HG03558 (cell line): ENCODE data around the gene RILPL1.
A peak's percentile ranks its signal among the peaks of the same experiment; 100 is the strongest.
"Not testable (repeated sequence)": the region's sequence is repeated elsewhere in the genome, so short reads cannot be mapped to it uniquely, and the experiment has no call there.

Experiments used
- ATAC-seq: cut with Tn5 transposase; IDR thresholded peaks from one replicate; pipeline ENCODE4 v1.9.1; 2021; ENCODE audit warnings: moderate number of reproducible peaks; ENCODE audit not compliant: unreplicated experiment; ENCODE audit errors: extremely low read depth

RILPL1 gene

DNA sequence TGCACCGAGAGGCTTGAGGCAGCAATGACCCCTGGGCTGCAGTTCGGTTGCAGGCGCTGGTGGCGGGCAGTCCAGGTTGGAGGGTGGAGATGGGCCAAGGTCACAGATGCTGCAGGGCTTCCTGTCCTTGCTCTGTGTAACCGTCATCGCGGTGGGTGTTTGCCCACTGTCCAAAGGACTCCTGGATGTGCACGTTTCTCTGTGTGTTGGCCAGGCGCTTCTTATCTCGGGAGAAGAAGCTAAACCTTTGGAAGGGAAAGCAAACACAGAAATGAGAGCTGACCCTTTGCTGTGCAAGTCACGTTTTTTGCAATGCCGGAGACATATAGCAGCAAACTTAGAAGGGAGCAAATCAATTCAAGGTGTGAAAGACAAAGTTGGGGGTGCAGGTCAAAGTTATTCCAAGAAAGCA, 61.1 kb downstream of the RILPL1 start:
- ATAC-seq = no peak

DNA sequence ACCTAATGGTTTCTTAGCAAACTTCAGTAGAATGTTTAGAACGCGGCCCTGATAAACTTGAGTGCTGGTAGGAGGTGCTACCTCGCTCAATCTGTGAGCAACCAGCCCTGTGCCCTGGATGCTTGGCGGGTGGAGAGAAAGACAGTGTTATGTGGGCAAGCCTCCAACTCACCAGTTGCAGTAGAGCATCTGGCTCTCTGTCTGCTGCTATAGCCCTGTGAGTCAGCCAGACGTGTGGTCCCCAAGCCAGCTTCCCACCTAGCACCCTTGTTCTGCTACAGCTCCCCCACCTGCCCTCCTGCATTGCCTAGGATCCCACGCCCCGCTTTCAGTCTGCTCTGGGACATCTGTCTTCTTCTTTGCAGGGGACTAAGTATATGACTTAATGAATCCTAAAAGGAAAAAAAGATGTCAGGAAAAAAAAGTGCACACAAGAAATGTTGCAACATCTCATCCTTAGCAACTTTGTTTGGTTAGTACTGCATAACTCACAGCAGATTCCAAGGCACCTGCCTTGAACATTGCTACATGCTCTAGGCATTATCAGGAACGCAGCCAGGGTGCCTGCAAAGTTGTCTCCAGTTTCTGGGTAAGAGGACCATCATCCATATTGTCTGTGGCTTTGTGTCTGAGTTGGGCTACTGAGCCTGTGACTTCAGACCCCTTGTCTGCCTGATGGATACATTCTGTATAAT, 62.0 kb downstream of the RILPL1 start:
- ATAC-seq = no peak

DNA sequence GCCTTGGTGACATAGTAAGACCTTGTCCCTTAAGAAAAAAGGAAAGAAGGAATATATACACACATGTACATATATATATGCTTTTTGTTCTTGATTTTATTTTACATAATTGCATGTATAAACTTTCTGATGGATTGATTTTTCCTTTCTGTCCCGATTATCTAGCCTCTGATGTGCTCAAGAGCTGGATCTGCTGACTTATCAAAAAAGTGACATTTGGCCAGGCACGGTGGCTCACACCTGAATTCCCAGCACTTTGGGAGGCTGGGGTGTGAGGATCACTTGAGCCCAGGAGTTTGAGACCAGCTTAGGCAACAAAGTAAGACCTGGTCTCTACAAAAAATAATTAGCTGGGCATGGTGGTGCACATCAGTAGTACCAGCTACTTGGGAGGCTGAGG, 63.5 kb downstream of the RILPL1 start:
- no peak for ATAC-seq

DNA sequence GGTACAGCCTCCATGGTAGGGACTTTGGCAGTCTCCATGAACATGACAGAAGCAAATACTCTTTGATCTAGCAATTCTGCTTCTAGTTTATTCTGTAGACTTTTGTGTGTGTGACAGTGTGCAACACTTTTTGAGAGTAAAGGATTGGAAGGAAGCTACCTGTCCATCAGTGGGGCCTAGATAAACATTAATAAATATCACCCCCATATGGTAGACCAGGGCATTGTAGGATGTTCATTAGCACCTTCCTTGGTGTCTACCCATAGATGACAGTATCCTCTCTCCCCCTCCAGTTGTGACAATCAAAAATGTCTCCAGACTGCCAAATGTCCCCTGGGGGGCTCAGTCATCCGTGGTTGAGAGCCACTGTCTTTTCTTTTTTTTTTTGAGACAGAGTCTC, 64.7 kb downstream of the RILPL1 start:
- no peak for ATAC-seq

DNA sequence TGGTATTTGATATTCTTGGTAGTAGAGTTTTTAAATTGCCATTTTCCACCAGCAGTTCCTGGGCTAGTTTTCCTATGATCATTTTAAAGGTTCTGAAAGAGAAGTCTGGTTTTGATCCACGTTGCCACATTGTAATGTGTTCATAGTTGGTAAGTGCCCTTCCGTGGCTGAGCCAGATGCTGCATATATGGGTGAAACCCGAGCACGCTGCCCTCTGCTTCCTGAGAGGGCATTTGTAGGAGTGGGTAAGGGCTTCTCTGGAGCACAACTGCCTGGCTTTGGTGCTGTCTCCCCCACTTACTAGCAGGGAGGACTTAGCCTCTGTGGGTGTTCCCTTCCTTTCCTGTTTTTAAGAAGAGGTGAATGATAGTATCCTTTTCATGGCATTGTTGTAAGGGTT, 68.4 kb downstream of the RILPL1 start:
- ATAC-seq = no peak

DNA sequence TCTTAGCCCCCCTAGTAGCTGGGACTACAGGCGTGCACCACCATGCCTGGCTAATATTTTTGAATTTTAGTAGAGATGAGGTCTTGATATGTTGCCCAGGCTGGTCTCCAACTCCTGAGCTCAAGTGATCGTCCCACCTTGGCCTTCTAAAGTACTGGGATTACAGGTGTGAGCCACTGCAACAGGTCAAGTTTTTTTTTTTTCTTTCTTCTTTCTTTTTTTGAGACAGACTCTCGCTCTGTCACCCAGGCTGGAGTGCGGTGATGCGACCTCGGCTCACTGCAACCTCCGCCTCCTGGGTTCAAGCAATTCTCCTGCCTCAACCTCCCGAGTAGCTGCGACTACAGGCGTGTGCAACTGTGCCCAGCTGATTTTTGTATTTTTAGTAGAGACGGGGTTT, 70.3 kb downstream of the RILPL1 start:
- ATAC-seq = not testable (repeated sequence)

DNA sequence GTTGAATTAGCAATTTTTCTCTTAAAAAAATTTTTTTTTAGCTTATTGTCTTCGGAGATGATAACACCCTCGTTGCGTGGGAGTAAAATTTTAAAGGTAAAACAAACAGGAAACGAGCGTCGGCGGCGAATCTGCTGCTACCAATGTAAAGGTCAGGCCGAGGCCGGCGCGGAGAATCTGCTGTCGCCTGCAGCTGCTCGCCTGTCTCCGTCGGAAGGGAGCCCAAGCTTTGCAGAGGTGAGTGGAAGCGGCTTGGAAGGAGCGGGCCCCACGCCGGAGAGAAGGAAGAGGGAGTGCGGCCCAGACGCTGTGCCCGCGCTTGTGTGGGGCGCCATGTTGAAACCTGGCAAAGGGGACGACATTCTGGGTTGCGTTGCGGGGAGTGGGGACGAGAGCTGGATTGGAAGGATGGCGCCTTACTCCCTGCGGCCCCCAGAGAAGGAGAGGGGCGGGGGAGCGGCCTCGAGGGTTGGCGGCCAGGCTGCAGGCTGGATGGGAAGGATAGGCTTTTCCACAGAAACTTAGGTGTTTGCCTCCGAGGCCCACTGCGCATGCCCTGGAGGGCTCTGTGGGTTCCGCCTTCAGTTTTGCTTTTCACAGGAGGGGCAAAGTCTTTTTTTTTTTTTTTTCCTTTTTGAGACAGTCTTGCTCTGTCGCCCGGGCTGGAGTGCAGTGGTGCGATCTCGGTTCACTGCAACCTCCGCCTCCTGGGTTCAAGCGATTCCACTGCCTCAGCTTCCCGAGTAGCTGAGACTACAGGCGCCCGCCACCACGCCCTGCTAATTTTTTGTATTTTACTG, 75.3 kb downstream of the RILPL1 start, which contains the start of gene SNRNP35:
TSS of gene SNRNP35 (plus strand) at position 160 of the 800 bp plus-strand sequence. CDS start 7,402 bp downstream, outside the sequence.
- no peak for ATAC-seq

DNA sequence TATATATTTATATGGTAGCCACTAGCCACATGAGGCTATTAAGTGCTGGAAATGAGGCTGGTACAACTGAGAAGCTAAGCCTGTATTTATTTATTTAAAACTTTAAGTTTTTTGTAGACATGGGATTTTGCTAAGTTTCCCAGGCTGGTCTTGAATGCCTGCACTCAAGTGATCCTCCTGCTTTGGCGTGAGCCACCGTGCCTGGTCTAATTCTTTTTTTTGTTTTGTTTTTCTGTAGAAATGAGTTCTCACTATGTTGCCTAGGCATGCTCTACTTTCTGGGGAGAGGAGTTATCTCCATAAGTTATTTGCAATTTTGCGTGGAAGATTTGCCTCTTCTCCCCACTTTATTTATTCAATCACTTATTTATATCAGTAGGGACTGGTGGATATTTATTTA, 80.4 kb downstream of the RILPL1 start:
- ATAC-seq = no peak

DNA sequence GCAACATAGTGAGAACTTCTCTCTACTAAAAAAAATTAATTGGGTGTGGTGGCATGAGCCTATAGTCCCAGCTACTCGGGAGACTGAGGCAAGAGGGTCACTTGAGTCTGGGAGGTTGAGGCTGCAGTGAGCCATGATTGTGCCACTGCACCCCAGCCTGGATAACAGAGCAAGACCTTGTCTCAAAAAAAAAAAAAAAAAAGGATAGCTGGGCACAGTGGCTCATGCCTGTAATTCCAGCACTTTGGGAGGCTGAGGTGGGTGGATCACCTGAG, 81.3 kb downstream of the RILPL1 start:
- ATAC-seq = not testable (repeated sequence)

DNA sequence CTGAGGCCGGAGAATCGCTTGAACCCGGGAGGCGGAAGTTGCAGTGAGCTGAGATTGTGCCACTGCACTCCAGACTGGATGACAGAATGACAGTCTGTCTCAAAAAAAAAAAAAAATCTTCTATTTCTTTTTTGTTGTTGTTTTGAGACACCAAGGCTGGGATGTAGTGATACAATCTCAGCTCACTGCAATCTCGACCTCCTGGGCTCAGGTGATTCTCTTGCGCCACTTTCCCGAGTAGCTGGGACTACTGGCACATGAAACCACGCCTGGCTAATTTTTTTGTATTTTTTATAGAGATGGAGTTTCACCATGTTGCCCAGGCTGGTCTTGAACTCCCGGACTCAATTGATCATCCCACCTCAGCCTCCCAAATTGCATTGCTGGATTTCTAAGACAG, 82.9 kb downstream of the RILPL1 start:
- ATAC-seq = no peak

DNA sequence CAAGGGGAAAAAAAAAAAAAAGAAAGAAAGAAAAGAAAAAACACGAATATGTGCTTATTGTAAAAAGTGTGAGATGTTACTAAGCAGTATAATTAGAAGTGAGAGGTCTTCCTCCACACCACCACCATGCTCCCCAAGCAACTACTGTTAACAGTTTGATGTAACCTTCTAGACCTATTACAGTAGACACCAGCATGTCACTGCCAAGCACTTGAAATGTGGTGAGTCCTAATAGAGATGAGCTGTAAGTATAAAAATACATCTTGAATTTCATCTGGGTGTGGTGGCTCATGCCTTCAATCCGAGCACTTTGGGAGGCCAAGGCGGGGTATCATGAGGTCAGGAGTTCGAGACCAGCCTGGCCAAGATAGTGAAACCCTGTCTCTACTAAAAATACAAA, 83.7 kb downstream of the RILPL1 start:
- ATAC-seq = no peak

DNA sequence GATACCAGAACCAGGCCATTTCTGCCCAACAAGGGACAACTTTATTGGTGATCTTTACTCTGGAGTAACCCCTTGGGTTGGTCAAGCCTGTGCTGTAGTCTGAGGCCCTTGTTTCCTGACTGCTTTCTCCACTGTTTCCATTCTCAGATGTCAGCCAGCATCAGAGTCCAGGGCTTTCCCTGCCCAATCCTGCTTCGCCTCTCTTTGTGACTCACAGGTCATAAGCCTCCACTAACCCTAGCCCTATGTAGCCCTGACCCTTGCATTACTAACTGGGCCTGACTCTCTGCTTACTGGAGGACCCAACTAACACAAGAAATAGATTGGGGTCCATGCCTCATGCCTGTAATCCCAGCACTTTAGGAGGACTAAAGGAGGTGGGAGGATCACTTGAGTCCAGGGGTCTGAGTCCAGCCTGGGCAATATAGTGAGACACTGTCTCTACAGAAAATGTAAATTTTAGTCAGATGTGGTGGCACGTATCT, 84.2 kb downstream of the RILPL1 start:
- no peak for ATAC-seq

DNA sequence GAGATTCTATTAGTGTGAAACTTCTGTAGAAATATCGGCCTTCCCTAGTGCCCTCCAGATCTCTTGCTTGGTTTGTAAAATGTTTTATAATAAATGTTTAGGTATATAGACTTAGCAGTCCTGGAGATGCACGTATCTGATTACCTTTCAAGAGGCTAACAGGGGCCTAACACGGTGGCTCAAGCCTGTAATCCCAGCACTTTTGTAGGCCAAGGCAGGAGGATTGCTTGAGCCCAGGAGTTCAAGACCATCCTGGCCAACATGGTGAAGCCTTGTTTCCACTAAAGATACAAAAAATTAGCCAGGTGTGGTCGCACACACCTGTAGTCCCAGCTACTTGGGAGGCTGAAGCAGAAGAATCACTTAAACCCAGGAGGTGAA, 87.2 kb downstream of the RILPL1 start:
- ATAC-seq = no peak

DNA sequence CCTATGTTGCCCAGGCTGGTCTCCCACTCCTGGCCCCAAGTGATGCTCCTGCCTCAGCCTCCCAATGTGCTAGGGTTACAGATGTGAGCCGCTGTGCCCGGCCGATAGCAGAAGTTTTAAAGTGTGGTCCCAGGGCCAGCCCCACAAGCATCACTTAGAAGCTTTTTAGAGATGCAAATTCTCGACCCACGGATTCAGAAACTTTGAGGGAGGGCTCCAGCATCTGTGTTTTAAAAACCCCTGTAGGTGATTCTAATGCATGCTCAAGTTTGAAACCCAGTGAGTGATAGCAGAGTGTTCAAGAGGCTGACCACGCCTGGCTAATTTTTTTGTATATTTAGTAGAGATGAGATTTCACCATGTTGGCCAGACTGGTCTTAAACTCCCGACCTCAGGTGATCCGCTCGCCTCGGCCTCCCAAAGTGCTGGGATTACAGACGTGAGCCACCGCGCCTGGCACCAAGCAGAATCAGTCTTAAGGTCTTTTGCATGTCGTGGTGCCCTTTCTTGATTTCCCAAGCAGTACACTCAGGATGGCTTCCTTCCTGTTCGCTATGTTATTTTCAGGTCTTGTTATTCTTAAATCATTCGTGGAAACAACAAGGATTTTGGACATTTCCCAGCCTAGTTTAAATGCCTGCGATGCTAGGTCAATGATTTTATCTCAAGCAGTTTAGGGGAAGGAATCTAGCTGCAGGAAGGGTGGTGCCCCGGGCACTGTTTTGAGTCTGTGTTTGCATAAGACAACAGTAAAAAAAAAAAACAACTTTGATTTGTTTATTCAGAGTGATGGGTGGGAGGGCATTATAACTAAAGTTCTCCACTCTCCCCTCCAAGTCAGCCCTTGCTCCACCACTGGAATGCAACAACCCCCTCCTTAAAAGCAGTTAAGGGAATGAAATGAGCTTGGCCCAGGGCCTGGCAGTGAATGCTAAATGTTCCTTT, 87.9 kb downstream of the RILPL1 start:
- no peak for ATAC-seq

DNA sequence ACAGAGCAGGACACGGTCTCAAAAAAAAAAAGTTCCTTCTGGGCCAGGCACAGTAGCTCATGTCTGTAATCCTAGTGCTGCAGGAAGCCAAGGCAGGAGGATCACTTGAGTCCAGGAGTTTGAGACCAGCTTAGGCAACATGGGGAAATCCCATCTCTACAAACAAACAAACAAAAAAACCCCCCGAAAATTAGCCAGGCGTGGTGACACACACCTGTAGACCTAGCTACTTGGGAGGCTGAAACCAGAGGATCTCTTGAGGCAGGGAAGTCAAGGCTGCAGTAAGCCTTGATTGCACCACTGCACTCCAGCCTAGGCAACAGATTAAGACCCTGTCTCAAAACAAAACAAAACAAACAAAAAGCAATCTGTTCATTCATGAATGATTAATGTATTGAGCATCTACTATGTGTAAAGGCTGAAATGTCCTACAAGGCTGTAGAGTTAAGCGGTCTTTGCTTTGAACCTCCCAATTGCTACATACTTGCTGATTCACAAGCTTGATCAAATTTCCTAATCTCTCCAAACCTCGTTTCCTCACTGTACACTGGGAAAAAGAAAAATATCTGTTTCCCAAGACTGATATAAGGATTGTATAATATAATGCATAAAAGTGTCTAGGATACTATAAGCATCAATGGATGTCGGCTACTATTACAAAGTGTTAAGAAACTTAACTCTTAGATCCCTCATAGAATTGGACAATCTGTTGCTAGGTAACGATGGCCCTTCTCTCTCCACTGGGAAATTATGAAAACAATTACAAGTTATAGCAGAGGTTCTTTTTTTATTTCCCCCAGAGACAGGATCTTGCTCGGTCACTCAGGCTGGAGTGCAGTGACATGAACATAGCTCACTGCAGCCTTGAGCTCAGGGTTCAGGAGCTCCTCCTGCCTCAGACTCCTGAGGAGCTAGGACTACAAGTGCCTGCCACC, 89.2 kb downstream of the RILPL1 start:
- no peak for ATAC-seq

DNA sequence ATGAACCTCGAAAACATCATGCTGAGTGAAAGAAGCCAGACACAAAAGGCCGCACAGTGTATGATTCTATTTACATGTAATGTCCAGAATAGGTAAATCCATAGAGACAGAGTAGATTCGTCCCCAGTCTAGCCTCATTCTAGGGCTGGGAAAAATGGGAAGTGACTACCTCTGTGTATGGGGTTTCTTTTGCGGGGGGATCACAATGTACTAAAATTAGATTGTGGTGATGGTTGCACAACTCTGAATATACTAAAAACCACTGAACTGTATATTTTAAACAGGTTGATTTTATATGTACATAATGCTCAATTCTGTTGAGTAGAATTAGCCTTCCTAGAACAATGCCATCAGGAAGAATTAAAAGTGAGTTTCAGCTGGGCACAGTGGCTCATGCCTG, 90.7 kb downstream of the RILPL1 start:
- no peak for ATAC-seq

DNA sequence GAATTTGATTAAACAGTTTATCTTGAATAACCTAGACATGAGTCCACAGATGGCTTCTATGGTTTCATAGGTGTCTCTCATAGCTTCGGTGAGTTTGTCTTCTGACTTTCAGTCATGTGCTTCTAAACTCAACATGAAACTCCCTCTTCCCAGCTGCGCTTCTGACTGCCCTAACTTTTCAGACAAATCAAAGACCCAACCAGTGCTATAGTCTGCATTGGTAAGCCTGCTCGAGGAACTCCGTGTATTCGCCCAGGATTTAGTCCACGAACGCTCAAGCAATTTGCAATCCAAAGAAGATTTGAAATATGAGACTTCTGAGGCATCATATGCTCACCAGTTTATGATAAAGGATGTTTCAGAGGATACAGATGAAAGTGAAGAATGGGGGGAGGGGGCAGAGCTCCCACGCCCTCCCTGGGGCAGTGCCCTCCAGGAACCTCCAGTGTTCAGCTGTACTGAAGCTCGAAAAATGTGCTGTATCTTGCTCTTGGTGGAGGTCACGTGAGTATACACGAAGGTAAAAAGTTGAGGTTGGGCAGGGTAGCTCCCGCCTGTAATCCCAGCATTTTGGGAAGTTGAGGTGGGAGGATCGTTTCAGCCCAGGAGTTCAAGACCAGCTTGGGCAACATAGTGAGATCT, 91.9 kb downstream of the RILPL1 start:
- no peak for ATAC-seq

DNA sequence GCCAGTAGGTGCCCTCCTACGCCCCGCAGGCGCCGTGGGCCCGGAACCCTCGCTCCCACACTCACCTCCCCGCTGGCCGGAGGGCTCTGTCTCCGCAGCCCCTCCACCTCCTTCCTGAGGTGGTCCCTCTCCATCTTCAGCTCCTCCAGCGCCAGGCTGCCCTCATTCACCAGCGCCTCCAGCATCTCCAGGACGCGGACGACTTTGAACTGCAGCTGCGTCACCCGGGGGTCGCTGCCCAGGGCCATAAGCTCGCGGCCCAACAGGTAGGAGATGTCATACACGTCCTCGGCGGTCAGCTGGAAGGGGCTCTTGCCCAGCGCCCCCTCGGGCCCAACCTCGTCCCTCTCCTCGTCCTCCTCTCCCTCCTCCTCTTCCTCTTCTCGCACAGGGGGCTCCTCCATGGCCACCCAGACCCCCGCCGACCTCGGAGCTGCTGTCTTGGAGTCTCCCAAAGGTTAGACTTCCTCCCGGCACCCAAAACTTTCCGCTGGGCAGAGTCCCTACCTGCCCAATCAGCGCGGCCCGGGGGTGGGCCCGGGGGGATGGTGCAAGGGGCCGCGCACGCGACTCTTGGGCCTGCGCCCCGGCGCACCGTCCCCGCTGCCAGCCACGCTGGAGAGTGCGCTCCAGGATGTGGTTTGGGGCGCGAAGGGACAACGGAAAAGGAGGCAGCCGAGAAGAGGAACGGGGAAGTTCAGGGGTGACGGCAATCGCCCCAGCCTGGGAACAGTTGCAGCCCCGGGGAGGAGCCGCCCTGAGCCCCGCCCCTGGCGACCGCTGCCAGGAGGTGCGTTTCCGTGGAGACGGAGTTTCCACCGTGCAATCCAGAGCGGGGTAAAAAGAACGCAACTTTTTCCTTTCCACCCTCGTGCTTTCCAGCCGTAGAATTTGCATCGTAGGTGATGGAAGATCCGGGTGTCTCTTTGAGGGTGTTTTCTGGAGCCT, 97.2 kb downstream of the RILPL1 start, which contains the start of gene RILPL2:
TSS of gene RILPL2 (minus strand) at position 668 of the 948 bp plus-strand sequence. CDS start at position 404, 264 bp downstream.
- ATAC-seq = peak; percentile 40
